Measurements from ENCODE around the gene ADSS2.

Gene ADSS2

GRCh38 chr1:244361764-244362473, 89.8 kb downstream of the ADSS2 start:
- peak; percentile 85 for DNase-seq (ENCODE audit: low read depth, low spot score)
- H3K4me3 ChIP-seq (ENCODE audit: low read depth, low read length): peak overlapping the region; percentile 30
- in situ Hi-C loops (cut with HindIII; ENCODE audit: low sequenced_read_pairs): no loop called here
- TF ChIP-seq CTCF (IDR thresholded peaks at IDR 0.05; ENCODE audit: low read depth, low read length): no peak
